RWPE1 (cell line): ENCODE data around the gene SEC62.

Source experiments
- CTCF ChIA-PET: fragments of 350-600 bp; sonication (Branson Sonifier 250); formaldehyde crosslinking; extraction: SDS; loops from one replicate; lab custom pipeline; 2021; lab: Yijun Ruan, JAX
- POLR2A ChIA-PET: fragments of 400-600 bp; formaldehyde crosslinking; extraction: SDS; loops from one replicate; lab custom pipeline; 2020; ENCODE audit warnings: antibody characterized with exemption; ENCODE audit not compliant: low non-redundant PET; lab: Yijun Ruan, JAX
- DNase-seq: peaks from one replicate; pipeline ENCODE4 v3.0.0; 2012; ENCODE audit warnings: low spot score
- H3K27ac ChIP-seq: fragments of 450-650 bp; 2 replicates; pipeline ENCODE4 v1.5.1; 2017
- CTCF ChIP-seq: fragments of 450-650 bp; conservative IDR thresholded peaks from 2 replicates; pipeline ENCODE4 v1.5.1; 2017; ENCODE audit warnings: low read depth, mild to moderate bottlenecking

SEC62 gene

GRCh38 chr3:169966428-169966950 is at the start of gene SEC62:
Gene SEC62, plus strand, starts transcription at chr3:169966807. Its CDS starts 16 bp downstream, at chr3:169966823.
- CTCF ChIA-PET: interaction anchor here (0.5 to 0.6 kb wide), 2 partner anchors 32 to 207 kb away, joined by 3 read pairs; no protein-coding TSS in a partner anchor
- peak within 1 kb of the TSS; percentile 82 for H3K27ac ChIP-seq

GRCh38 chr3:169923189-169923588 is 43.4 kb upstream of the SEC62 start:
- no peak for TF ChIP-seq CTCF
- POLR2A ChIA-PET: no interaction called here

More at GRCh38 chr3:169966428-169966950, at the start of gene SEC62:
- DNase-seq: peak; percentile 92
- TF ChIP-seq CTCF: peak; percentile 23; the same call in 1 of the 2 replicates
- POLR2A ChIA-PET: interaction anchor here (0.6 to 1.6 kb wide), 2 partner anchors 17 to 197 kb away, joined by 3 to 6 read pairs; partner anchors contain the start of gene ACTRT3

GRCh38 chr3:169923831-169924230 is 42.8 kb upstream of the SEC62 start:
- TF ChIP-seq CTCF: no peak
- CTCF ChIA-PET: no interaction called here
- POLR2A ChIA-PET: no interaction called here
- no peak overlapping the region for H3K27ac ChIP-seq
- no peak for DNase-seq

More at GRCh38 chr3:169923189-169923588, 43.4 kb upstream of the SEC62 start:
- CTCF ChIA-PET: no interaction called here
- no peak overlapping the region for H3K27ac ChIP-seq
- no peak for DNase-seq

GRCh38 chr3:169929830-169930519 is 36.6 kb upstream of the SEC62 start:
- ChIA-PET POLR2A (no interaction called here), CTCF (interaction anchor here (0.6 kb wide), 1 partner anchor 78 kb away, joined by 4 read pairs; no protein-coding TSS in a partner anchor)
- TF ChIP-seq CTCF: no peak
- no peak for DNase-seq
- no peak overlapping the region for H3K27ac ChIP-seq

GRCh38 chr3:169930843-169931242 is 35.8 kb upstream of the SEC62 start:
- POLR2A ChIA-PET: no interaction called here
- H3K27ac ChIP-seq: no peak overlapping the region
- CTCF ChIA-PET: interaction anchor here (0.6 kb wide), 2 partner anchors 79 to 1719 kb away, joined by 3 to 4 read pairs; no protein-coding TSS in a partner anchor
- no peak for TF ChIP-seq CTCF
- no peak for DNase-seq

- no peak for DNase-seq
- CTCF ChIA-PET: no interaction called here
- no peak overlapping the region for H3K27ac ChIP-seq
- no peak for TF ChIP-seq CTCF
- POLR2A ChIA-PET: no interaction called here
Observed at GRCh38 chr3:169931747-169932520, 34.7 kb upstream of the SEC62 start.
